GM12864 (cell line): ENCODE results near the gene GFRA1.

Source experiments
- DNase-seq: peaks from one replicate; pipeline ENCODE4 v3.0.0-alpha.2; 2011; ENCODE audit warnings: low read depth
- H3K4me3 ChIP-seq: 2 replicates; pipeline ENCODE4 v1.5.1; 2011; ENCODE audit warnings: mild to moderate bottlenecking, low read depth, low read length, control low read depth
- CTCF ChIP-seq: IDR thresholded peaks from 2 replicates; pipeline ENCODE4 v1.5.1; 2011; ENCODE audit warnings: low read depth, mild to moderate bottlenecking, moderate library complexity, low read length, control low read depth, inconsistent platforms; ENCODE audit errors: missing control alignments

The GFRA1 gene

GRCh38 chr10:116097239-116097784, 175.7 kb downstream of the GFRA1 start:
- DNase-seq: no peak
- no peak for TF ChIP-seq CTCF
- no peak overlapping the region for H3K4me3 ChIP-seq

- no peak overlapping the region for H3K4me3 ChIP-seq
- no peak for DNase-seq
- no peak for TF ChIP-seq CTCF
Measured at GRCh38 chr10:116096526-116096925, 176.5 kb downstream of the GFRA1 start.

- no peak overlapping the region for H3K4me3 ChIP-seq
- no peak for TF ChIP-seq CTCF
- no peak for DNase-seq
Measured at GRCh38 chr10:116094356-116094755, 178.7 kb downstream of the GFRA1 start.

- TF ChIP-seq CTCF: no peak
- DNase-seq: no peak
Measured at GRCh38 chr10:116093031-116093430, 180.0 kb downstream of the GFRA1 start.

GRCh38 chr10:116088985-116089384, 184.0 kb downstream of the GFRA1 start:
- no peak for TF ChIP-seq CTCF
- no peak overlapping the region for H3K4me3 ChIP-seq
- no peak for DNase-seq

More at GRCh38 chr10:116093031-116093430, 180.0 kb downstream of the GFRA1 start:
- H3K4me3 ChIP-seq: no peak overlapping the region

GRCh38 chr10:116085323-116085722, 187.7 kb downstream of the GFRA1 start:
- no peak for DNase-seq
- no peak for TF ChIP-seq CTCF
- H3K4me3 ChIP-seq: no peak overlapping the region

GRCh38 chr10:116084161-116084560, 188.8 kb downstream of the GFRA1 start:
- DNase-seq: no peak

More at GRCh38 chr10:116084161-116084560, 188.8 kb downstream of the GFRA1 start:
- H3K4me3 ChIP-seq: no peak overlapping the region
- no peak for TF ChIP-seq CTCF
